Pancreas (tissue), 10 donors: ENCODE measurements around the gene MEIKIN. TPM values are rescaled to one million over a fixed set of nuclear protein-coding genes. Genes with fewer than 3 reads are reported as not detected.
"Not testable (repeated sequence)": the region's sequence is repeated elsewhere in the genome, so short reads cannot be mapped to it uniquely, and the experiment has no call there.

Experiments used
- ATAC-seq, 4 donors: fragments of 200-7000 bp; cut with Tn5 transposase; one replicate each; pipeline versions ENCODE4 v1.8.0 to v1.9.1; 2020; ENCODE audit warnings: mild to moderate bottlenecking in 4 of 4, moderate library complexity in 4 of 4
- DNase-seq, 6 donors: peaks; one replicate each; pipeline ENCODE4 v3.0.0-alpha.2; 2020
- FAIRE-seq: peaks from 2 replicates; lab custom pipeline; 2012; peaks lifted over from hg19 to GRCh38; lab: Jason Lieb, UNC
- H3K27ac ChIP-seq, 4 donors: fragments of 200-600 bp; sonication (generic); 1 replicate in 3 of 4; 2 replicates in 1 of 4; pipeline versions ENCODE4 v1.5.0 to v1.8.0; 2020
- H3K27me3 ChIP-seq, 4 donors: fragments of 200-600 bp; one replicate each; pipeline ENCODE4 v1.8.0; 2021
- H3K36me3 ChIP-seq, 3 donors: fragments of 200-600 bp; sonication (generic) in 1 of 3; one replicate each; pipeline versions ENCODE4 v1.5.0 to v1.8.0; 2020 to 2021
- H3K4me1 ChIP-seq, 3 donors: fragments of 200-600 bp; one replicate each; pipeline ENCODE4 v1.8.0; 2021
- H3K4me3 ChIP-seq, 4 donors: fragments of 200-600 bp; sonication (generic) in 2 of 4; one replicate each; pipeline versions ENCODE4 v1.5.0 to v1.8.0; 2020 to 2021
- H3K9me3 ChIP-seq, 4 donors: fragments of 200-600 bp; one replicate each; pipeline ENCODE4 v1.8.0; 2021
- WGBS, 2 donors: extraction: QIAGEN DNeasy Blood & Tissue Kit; methylation state at CpG; one replicate each; pipeline ENCODE4 v1.1.7; 2013; 5-methylcytosine and 5-hydroxymethylcytosine counted together
- intact Hi-C, 3 donors: fragments of 100-400 bp; cut with DNase I; formaldehyde crosslinking; loops; one replicate each; pipeline versions ENCODE4 v1.11.1 to v1.14.2; 2022
- polyA plus RNA-seq, 2 donors: library from polyadenylated mRNA; stranded (reverse); fragments of 200-250 nt; gene quantifications; one replicate each; pipeline ENCODE4 v1.2.3, GENCODE V29; 2013
- total RNA-seq, 6 donors: library from RNA; stranded (reverse); fragmentation: NEBNext Ultra II Directional in 4 of 6; extraction: Animal tissue kit (Norgen Biotek cat#: 25700) in 4 of 6; gene quantifications; one replicate each; pipeline versions ENCODE4 v1.2.1 to v1.2.4, GENCODE V29; 2021 to 2023
- TF ChIP-seq, protein P1 (sequence below), 4 donors: fragments of 200-600 bp; sonication (generic) in 3 of 4; IDR thresholded peaks; one replicate each; pipeline versions ENCODE4 v1.5.0 to v1.8.0; 2021; ENCODE audit warnings: antibody characterized with exemption in 4 of 4
- donor health status: healthy with polysubstance abuse.
- donor health status: DM: no; HTN: no; CAD: no; lungs with moderate emphysema.
- donor health status: DM: no; HTN: no; CAD: no.
- donor health status: control.
- donor health status: control.
- donor health status: Bipolar disorder and iron deficiency.
- donor health status: DM: yes; HTN: yes; CAD: no.
- donor health status: DM: no; HTN: no; CAD: no.
- donor health status: DM: no; HTN: no; CAD: no.
- donor health status: DM: yes; HTN: yes; CAD: no.

MEIKIN gene
- total and polyA plus RNA-seq, 8 donors: 1.2 TPM; not detected in 7

DNA sequence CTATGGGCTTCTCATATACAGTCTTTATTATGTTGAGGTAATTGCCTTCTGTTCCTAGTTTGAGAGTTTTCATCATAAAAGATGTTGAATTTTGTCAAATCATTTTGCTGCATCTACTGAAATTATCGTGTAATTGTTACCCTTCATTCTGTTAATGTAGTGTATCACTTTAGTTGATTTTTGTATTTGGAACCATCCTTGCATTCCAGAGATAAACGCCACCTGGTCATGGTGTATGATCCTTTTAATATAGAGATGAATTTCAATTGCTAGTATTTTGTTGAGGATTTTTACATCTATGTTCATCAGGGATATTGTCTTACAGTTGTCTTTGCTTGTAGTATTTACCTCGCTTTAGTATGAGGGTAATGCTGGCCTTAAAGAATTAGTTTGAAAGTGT is 19.3 kb downstream of the MEIKIN start:
- Histone ChIP-seq H3K4me3 (no peak overlapping the region), H3K36me3 (no peaks in the 10 kb centered on the region), H3K27ac (no peak overlapping the region), H3K4me1 (no peaks in the 10 kb centered on the region), H3K27me3 (no peaks in the 10 kb centered on the region), H3K9me3 (no peaks in the 10 kb centered on the region)
- TF ChIP-seq, protein P1, sequence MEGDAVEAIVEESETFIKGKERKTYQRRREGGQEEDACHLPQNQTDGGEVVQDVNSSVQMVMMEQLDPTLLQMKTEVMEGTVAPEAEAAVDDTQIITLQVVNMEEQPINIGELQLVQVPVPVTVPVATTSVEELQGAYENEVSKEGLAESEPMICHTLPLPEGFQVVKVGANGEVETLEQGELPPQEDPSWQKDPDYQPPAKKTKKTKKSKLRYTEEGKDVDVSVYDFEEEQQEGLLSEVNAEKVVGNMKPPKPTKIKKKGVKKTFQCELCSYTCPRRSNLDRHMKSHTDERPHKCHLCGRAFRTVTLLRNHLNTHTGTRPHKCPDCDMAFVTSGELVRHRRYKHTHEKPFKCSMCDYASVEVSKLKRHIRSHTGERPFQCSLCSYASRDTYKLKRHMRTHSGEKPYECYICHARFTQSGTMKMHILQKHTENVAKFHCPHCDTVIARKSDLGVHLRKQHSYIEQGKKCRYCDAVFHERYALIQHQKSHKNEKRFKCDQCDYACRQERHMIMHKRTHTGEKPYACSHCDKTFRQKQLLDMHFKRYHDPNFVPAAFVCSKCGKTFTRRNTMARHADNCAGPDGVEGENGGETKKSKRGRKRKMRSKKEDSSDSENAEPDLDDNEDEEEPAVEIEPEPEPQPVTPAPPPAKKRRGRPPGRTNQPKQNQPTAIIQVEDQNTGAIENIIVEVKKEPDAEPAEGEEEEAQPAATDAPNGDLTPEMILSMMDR (IDR thresholded peaks at IDR 0.05): no peak
- 74 to 77% methylated on average over 3 of the region's 3 CpGs for WGBS, 2 donors
- ATAC-seq (no peak), DNase-seq (no peak), FAIRE-seq (no peak)
- intact Hi-C loops: no loop called here

DNA sequence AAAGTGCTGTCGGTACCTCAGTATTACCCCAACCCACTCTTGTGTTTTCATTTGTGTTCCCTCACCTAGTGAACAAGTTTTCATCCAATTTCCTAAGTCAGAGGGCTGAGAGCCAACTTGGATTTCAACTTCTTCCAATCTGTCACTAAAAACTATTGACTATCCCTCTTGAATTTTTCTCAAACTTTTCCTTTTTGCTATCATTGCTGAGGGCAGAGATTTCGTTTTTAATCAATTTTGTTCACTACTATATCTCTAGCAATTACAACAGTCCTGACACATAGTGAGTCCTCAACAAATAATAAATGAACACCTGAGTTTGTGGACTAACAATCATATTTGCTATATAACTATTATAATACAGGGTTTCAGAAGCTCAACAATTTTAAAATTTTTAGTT is 29.0 kb downstream of the MEIKIN start:
- 52 to 62% methylated on average over 2 of the region's 2 CpGs for WGBS, 2 donors
- FAIRE-seq (no peak), ATAC-seq (no peak), DNase-seq (no peak)
- TF ChIP-seq, protein P1 (IDR thresholded peaks at IDR 0.05): no peak
- Histone ChIP-seq H3K36me3 (no peaks in the 10 kb centered on the region), H3K4me3 (no peak overlapping the region), H3K27me3 (no peaks in the 10 kb centered on the region), H3K9me3 (no peaks in the 10 kb centered on the region), H3K27ac (no peak overlapping the region), H3K4me1 (no peaks in the 10 kb centered on the region)
- intact Hi-C loops: no loop called here

DNA sequence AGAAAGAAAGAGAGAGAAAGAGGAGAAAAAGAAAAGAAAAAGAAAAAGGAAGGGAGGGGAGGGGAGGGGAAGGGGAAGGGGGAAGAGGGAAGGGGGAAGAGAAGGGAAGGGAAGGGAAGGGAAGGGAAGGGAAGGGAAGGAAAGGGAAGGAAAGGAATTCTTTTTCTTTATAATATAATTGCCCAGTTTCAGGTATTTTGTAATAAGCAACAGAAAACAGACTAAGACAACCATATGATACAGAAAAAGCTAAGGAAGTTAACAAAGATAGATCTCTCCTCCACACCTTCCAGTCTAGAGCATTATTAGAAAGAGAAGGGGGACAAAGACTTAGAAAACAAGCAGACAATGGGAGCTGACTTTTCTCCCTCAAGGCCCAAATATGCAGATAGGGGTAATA is 31.0 kb downstream of the MEIKIN start:
- Histone ChIP-seq H3K27me3 (no peaks in the 10 kb centered on the region), H3K36me3 (no peaks in the 10 kb centered on the region), H3K4me1 (no peaks in the 10 kb centered on the region), H3K4me3 (no peak overlapping the region), H3K27ac (no peak overlapping the region), H3K9me3 (no peaks in the 10 kb centered on the region)
- intact Hi-C loops: no loop called here
- FAIRE-seq (no peak), ATAC-seq (no peak), DNase-seq (no peak)
- TF ChIP-seq, protein P1 (IDR thresholded peaks at IDR 0.05): no peak

DNA sequence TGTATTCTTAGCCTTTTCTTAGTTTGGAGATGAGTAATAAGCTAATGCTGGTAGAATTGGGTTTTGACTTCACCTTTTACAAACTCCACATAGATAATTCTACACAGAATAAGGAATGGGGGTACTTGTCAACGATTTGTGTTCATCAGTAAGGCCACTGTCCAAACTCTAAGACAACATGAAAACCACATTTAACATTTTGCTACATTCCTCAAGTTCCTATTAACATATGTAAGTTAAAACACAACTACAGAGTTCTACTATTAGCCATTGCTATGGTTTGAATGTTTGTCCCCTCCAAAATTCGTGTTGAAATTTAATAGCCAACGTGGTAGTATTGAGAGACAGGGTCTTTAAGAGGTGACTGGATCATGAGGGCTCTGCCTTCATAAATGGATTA is 31.9 kb downstream of the MEIKIN start:
- ATAC-seq (no peak), FAIRE-seq (no peak), DNase-seq (no peak)
- intact Hi-C loops: no loop called here
- no peak overlapping the region for H3K4me3 ChIP-seq
- no peaks in the 10 kb centered on the region for H3K27me3 ChIP-seq
- H3K4me1 ChIP-seq: no peaks in the 10 kb centered on the region
- no peaks in the 10 kb centered on the region for H3K36me3 ChIP-seq
- H3K27ac ChIP-seq: no peak overlapping the region
- TF ChIP-seq, protein P1 (IDR thresholded peaks at IDR 0.05): no peak
- 36 to 54% methylated on average over 3 of the region's 3 CpGs for WGBS, 2 donors
- no peaks in the 10 kb centered on the region for H3K9me3 ChIP-seq

DNA sequence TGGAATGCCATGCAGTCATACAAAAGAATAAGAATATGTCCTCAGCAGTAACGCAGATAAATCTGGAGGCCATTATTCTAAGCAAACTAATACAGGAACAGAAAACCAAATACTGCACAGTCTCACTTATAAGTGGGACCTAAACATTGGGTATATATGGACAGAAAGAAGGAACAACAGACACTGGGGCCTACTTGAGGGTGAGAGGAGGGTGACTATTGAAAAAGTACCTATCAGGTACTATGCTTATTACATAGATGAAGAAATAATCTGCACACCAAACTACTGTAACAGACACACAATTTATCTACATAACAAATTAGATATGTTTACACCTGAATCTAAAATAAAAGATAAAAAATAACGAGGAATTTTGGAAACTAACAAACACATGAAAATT is 38.8 kb downstream of the MEIKIN start:
- no peak overlapping the region for H3K27ac ChIP-seq
- intact Hi-C loops: no loop called here
- H3K4me1 ChIP-seq: no peaks in the 10 kb centered on the region
- no peak for ATAC-seq
- no peak for DNase-seq
- H3K27me3 ChIP-seq: no peaks in the 10 kb centered on the region
- TF ChIP-seq, protein P1 (IDR thresholded peaks at IDR 0.05): no peak
- no peak for FAIRE-seq
- H3K36me3 ChIP-seq: no peaks in the 10 kb centered on the region
- 62 to 66% methylated on average over 2 of the region's 2 CpGs for WGBS, 2 donors
- H3K4me3 ChIP-seq: no peak overlapping the region
- no peaks in the 10 kb centered on the region for H3K9me3 ChIP-seq

DNA sequence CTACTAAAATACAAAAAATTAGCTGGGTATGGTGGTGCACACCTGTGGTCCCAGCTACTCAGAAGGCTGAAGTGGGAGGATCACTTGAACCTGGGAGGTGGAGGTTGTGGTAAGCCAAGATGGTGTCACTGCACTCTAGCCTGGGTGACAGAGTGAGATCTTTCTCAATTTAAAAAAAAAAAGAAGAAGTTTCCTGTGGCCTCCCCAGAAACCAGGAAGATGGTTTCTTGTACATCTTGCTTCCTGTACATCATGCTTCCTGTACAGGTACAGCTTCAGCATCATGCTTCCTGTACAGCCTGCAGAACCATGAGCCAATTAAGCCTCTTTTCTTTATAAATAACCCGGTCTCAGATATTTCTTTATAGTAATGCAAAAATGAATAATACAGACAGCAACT is 43.2 kb downstream of the MEIKIN start:
- intact Hi-C loops, H3K4me3 ChIP-seq, DNase-seq, H3K4me1 ChIP-seq, H3K36me3 ChIP-seq, H3K27me3 ChIP-seq, H3K27ac ChIP-seq, ATAC-seq, FAIRE-seq, H3K9me3 ChIP-seq: not testable (repeated sequence)
- WGBS, 2 donors: 64 to 83% methylated on average over 1 of the region's 1 CpG
